ENCODE measurements around the gene ANKEF1.
A peak's percentile ranks its signal among the peaks of the same experiment; 100 is the strongest.

The ANKEF1 gene

DNA sequence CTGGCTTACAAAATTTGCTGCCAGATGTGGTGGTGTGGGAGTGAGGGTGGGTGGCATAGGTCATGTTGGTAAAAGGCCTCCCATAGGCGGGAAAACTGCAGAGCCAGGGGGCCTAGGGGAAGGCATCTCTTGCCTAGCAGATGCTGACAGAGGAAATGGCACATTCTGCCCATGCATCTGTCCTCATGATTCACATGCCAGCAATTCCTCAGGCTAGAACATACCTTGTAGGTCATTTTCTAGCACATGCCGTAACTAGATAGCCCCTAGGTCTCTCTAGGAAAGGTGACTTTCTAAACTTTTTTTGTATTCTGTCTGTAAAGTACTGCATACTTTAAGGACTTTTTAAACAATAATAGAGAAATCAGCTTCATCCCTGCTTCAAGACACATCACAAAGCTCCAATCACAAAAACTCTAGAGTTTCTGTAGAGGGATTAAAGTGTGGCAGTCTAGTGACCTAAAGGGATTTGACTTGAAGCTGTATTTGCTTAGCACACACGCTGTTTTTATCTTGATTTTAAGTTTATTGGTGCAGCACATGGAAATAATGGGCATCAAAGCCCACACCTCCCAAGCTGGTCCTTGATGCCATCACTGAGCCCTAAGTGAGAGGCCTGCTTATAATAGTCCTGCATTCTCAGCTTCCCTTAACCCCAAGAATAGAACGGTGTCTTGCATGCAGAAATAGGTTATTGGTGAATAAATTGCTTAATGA lies 55.2 kb downstream of the ANKEF1 start:
- DNase-seq (ENCODE audit: low spot score): no peak

- DNase-seq (ENCODE audit: low spot score): peak; percentile 50
Measured at GRCh38 chr20:10090588-10091166, 55.9 kb downstream of the ANKEF1 start.

GRCh38 chr20:10093087-10093591 lies 58.4 kb downstream of the ANKEF1 start:
- no peak for DNase-seq (ENCODE audit: low spot score)

- DNase-seq (ENCODE audit: low spot score): no peak
Measured at GRCh38 chr20:10094566-10095173, 59.9 kb downstream of the ANKEF1 start.

GRCh38 chr20:10096790-10097189 lies 62.0 kb downstream of the ANKEF1 start:
- no peak for DNase-seq (ENCODE audit: low spot score)

GRCh38 chr20:10105046-10105445 lies 70.3 kb downstream of the ANKEF1 start:
- DNase-seq (ENCODE audit: low spot score): no peak
